GM23248 (cell line): ENCODE data around the gene CDK14.

Experiments used
- EZH2 ChIP-seq: fragments of 200-600 bp; sonication (generic); IDR thresholded peaks from 2 replicates; pipeline ENCODE4 v1.6.1; 2018; ENCODE audit warnings: antibody characterized with exemption, mild to moderate bottlenecking; ENCODE audit not compliant: insufficient read depth, poor library complexity, severe bottlenecking
- EZH2phosphoT487 ChIP-seq: fragments of 200-600 bp; sonication (generic); IDR thresholded peaks from 2 replicates; pipeline ENCODE4 v1.6.1; 2018; ENCODE audit warnings: antibody characterized with exemption, moderate library complexity, mild to moderate bottlenecking, low read depth; ENCODE audit not compliant: insufficient read depth

- no peak for TF ChIP-seq EZH2
- no peak for TF ChIP-seq EZH2phosphoT487
Observed at GRCh38 chr7:91086200-91086599, 490.1 kb downstream of the CDK14 start.
